ENCODE results near the gene MYO1D.
A peak's percentile ranks its signal among the peaks of the same experiment; 100 is the strongest.
"Not testable (repeated sequence)": the region's sequence is repeated elsewhere in the genome, so short reads cannot be mapped to it uniquely, and the experiment has no call there.

The MYO1D gene

GRCh38 chr17:32876417-32877163 is at the start of gene MYO1D:
MYO1D (minus strand) TSS chr17:32877124; CDS start chr17:32876872, 252 bp downstream.
- no peak for DNase-seq

- no peak for DNase-seq
Measured at GRCh38 chr17:32926183-32926582, 49.3 kb upstream of the MYO1D start.

DNA sequence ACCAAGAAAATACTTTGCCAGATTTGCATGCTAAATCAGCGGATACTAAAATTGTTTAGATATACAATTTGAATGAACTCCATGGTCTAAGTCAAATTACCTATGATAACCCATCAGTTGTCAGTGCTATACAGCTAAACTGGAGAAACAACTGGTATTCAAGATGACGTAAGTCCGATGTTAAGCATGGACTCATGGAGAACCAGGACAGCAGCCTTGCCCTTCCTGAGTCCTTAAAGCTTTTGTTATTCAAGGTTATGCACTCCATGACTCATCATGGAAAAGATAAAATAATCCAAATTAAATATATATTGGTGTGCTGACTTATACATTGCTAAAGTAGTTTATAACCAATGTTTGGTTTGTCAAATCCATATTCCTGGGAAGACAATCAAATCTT is 47.0 kb upstream of the MYO1D start:
- not testable (repeated sequence) for DNase-seq

GRCh38 chr17:32921017-32921416 is 44.1 kb upstream of the MYO1D start:
- no peak for DNase-seq

GRCh38 chr17:32920293-32920692 is 43.4 kb upstream of the MYO1D start:
- DNase-seq: no peak

DNA sequence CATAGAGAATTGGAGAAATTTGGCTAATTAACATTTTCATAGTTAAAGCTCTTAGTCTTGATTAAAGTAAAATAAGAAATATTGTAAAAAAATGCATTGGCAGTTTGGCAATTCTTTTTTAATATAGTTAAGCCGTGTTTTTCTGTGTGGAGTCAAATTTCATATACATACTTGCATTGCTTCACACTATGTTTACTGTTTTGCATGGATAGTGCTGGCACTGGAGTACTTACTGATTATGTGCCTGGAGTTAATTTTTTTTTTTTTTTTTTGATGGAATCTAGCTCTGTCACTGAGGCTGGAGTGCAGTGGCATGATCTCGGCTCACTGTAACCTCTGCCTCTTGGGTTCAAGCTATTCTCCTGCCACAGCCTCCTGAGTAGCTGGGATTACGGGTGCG is 43.0 kb upstream of the MYO1D start:
- not testable (repeated sequence) for DNase-seq

GRCh38 chr17:32917842-32918241 is 40.9 kb upstream of the MYO1D start:
- no peak for DNase-seq

- no peak for DNase-seq
Measured at GRCh38 chr17:32917081-32917480, 40.2 kb upstream of the MYO1D start.

DNA sequence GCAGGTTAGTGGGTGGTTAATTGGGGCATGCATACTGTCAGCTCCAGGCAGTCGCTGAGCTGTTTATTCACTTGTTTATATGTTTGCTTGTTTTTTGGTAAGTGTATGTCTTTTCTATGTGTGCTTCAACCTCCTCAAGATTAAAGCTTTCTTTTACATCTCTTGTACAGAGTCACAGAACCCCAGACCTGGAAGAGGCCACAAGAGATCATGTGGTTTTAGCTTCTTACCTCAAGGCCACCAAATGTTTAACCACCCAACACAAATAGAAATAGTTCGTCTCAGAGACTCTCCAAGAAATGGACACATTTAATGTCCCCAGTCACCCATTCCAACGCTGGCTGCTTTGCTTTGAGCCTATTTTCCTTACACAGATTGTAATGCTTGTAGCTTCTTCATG is 39.2 kb upstream of the MYO1D start:
- no peak for DNase-seq

DNA sequence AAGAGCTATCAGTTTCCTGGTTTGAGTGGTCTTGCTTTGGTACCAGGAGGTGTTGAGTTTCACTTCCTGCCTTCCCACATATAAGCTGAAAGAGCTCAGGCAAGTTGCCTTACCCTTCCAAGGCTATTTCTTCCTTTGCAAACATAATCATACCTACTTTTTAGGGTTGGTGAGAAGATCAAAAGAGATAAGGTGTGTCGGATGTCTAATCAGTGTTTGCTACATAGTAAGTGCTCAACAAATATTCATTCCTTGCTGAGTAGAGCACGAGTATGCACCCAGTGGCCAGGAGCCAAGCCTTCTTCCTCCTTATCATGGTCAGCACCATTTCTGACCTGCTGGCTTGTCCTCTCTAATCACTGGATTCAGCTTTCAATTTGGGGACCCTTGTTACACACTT is 38.3 kb upstream of the MYO1D start:
- DNase-seq: no peak

DNA sequence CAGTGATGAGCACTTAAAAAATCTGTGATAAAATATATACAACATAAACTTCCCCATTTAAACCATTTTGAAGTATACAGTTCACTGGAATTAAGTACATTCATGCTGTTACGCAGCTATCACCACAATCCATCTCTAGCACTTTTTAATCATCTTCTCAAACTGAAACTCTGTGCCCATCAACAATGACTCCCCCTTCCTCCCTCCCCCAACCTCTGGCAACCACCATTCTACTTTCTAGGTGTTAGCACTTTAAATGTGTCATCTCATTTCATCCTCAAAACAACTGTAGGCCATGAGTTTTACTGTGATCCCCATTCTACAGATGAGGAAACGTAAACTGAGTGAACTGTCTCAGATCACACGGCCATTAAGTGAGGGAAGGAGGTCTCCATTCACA is 37.3 kb upstream of the MYO1D start:
- DNase-seq: no peak

- DNase-seq: no peak
Measured at GRCh38 chr17:32913593-32913992, 36.7 kb upstream of the MYO1D start.

- peak; percentile 61 for DNase-seq
Measured at GRCh38 chr17:32912218-32912897, 35.4 kb upstream of the MYO1D start.

- no peak for DNase-seq
Measured at GRCh38 chr17:32910769-32911168, 33.8 kb upstream of the MYO1D start.

GRCh38 chr17:32909787-32910369 is 33.0 kb upstream of the MYO1D start:
- peak; percentile 80 for DNase-seq

GRCh38 chr17:32907583-32907982 is 30.7 kb upstream of the MYO1D start:
- no peak for DNase-seq

DNA sequence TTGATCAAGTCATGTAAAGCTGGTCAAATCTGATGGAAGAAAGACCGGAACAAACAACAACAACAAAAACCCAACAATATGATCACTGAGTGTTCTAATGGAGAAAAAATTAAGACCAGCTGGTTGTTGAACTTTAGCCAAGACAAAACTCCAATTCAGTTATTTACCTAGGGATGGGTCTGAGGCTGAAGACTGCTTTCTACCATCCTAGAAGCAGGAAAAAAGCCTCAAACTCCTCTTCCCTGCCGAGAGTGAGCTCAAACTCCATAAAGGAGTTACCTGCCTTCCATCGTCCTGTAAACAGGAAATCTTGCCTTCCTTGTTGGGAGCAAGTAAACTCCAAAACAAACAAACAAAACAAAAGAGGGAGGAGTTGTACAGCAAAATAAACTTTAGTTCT is 28.0 kb upstream of the MYO1D start:
- no peak for DNase-seq

- no peak for DNase-seq
Measured at GRCh38 chr17:32903774-32904673, 27.1 kb upstream of the MYO1D start.

GRCh38 chr17:32901743-32902142 is 24.8 kb upstream of the MYO1D start:
- DNase-seq: no peak

DNA sequence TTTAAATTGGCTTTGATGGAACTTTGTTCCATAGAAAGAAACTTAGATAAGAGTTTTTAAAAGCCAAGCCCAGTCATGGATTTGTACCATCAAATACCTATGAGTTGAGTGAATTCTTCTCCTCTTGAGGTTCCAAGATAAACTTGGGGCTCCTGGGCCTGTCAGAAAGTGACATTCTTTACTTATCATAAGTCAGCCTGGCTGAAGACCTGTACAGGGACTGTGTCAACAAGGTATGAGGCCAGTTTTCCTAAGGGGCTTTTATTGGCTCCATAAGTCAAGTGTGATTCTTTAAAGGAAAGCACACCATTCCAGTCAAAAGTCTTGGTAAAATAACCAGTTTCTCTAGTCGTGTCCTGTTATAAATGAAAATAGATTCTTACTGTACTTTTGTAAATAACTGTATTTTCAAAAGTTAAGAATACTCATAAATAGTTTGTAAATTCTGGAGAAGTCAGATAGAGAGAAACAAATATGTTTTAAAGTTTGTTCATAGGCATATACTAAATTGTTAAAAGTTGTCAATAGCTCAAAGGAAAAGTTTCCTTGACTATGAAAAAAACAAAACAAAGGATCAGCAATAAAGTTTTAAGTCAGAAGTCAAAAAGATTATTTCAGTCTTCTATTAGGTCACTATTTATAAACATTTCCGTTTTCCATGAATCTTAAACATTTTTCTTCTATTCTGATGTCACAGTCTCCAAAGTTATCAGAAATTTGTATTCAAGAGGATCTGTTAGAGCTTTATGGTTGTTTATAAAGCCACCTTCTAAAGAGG is 22.5 kb upstream of the MYO1D start:
- DNase-seq: no peak

DNA sequence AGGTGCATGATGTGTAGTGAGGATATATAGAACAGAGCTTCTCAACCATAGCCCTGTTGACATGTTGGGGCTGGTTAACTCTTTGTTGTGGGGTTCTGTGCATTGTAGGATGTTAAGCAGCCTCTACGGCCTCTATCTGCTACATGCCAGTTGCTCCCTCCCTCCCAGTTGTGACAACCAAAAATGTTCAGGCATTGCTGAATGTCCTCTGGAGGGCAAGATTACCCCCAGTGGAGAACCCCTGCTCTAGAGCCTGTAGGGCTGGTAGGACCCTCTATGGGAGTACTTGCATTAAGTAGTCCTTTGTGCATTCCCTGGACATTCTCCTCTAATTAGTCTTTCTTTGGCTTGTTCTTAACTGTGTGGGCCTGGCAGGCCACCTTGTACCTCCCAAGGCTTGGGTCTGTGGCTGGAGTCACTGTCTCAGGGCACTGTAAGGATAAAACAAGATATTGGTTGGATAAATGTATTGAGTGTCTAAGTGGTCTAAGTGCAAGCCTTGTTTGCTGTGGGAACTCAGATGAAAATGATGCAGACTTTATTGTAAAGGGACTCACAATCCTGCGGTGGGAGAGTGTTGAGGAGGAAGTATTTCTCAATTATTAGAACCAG is 19.8 kb upstream of the MYO1D start:
- DNase-seq: no peak

DNA sequence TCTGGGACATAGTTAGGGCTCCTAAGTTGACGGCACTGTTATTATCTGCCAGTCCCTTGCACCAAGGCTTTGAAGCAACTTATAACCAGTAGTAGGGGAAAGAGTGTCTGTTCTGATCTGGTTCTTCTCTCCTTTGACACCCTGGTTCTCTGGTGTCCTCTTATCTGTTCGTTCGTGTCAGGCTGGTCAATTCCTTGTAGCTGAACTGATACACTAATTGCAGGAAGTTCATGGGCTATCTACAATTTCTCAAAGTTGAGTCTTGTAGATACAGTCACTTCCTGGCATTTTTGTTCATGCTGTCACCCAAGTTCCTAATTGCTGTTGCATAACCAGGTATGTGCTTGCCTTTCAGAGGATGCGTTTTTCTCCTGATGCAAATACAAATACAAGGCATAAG is 17.3 kb upstream of the MYO1D start:
- no peak for DNase-seq

All from fibroblast of upper back skin (primary cell).